Suprapubic skin (tissue), 4 donors: ENCODE measurements around the gene TUBE1. TPM values are rescaled to one million over a fixed set of nuclear protein-coding genes. Genes with fewer than 3 reads are reported as not detected.

Experiments
- DNase-seq, 2 donors: peaks; one replicate each; pipeline ENCODE4 v3.0.0-alpha.2; 2019; ENCODE audit warnings: low spot score in 2 of 2
- H3K27ac ChIP-seq: fragments of 200-600 bp; sonication (generic); one replicate; pipeline ENCODE4 v1.5.1; 2019
- H3K27me3 ChIP-seq: fragments of 200-600 bp; sonication (generic); one replicate; pipeline ENCODE4 v1.5.1; 2019
- H3K36me3 ChIP-seq: fragments of 200-600 bp; sonication (generic); one replicate; pipeline ENCODE4 v1.5.1; 2019
- H3K4me1 ChIP-seq: fragments of 200-600 bp; sonication (generic); one replicate; pipeline ENCODE4 v1.5.1; 2019
- H3K4me3 ChIP-seq: fragments of 200-600 bp; sonication (generic); one replicate; pipeline ENCODE4 v1.5.1; 2019; ENCODE audit warnings: mild to moderate bottlenecking
- H3K9me3 ChIP-seq: fragments of 200-600 bp; sonication (generic); one replicate; pipeline ENCODE4 v1.5.1; 2019
- CTCF ChIP-seq, 2 donors: fragments of 200-600 bp in 1 of 2; fragments of 450-650 bp in 1 of 2; sonication (generic) in 1 of 2; IDR thresholded peaks; one replicate each; pipeline ENCODE4 v1.5.1; 2016 to 2019; ENCODE audit warnings: antibody characterized with exemption in 2 of 2, mild to moderate bottlenecking in 1 of 2, moderate library complexity in 1 of 2
- EP300 ChIP-seq: sonication (generic); formaldehyde crosslinking; IDR thresholded peaks from one replicate; pipeline ENCODE4 v1.6.1; 2017; ENCODE audit warnings: antibody characterized with exemption
- POLR2A ChIP-seq, 2 donors: fragments of 450-650 bp; IDR thresholded peaks; one replicate each; pipeline ENCODE4 v1.6.1; 2017; ENCODE audit warnings: antibody characterized with exemption in 2 of 2, mild to moderate bottlenecking in 2 of 2, moderate library complexity in 2 of 2
- POLR2AphosphoS5 ChIP-seq, 3 donors: sonication (generic); formaldehyde crosslinking; IDR thresholded peaks; one replicate each; pipeline ENCODE4 v1.6.1; 2017; ENCODE audit warnings: antibody characterized with exemption in 3 of 3
- WGBS: methylation state at CpG from one replicate; pipeline ENCODE4 v1.1.5; 2018; 5-methylcytosine and 5-hydroxymethylcytosine counted together
- total RNA-seq, 4 donors: library from RNA; depleted of rRNA; stranded (reverse); fragments of >200 nt; gene quantifications; one replicate each; pipeline ENCODE4 v1.1.0, GENCODE V29; 2016

The TUBE1 gene
- total RNA-seq, 4 donors from 2014 or later: 19.6 to 82.2 (median 31.2) TPM

GRCh38 chr6:112026933-112027332, 60.3 kb downstream of the TUBE1 start:
- Histone ChIP-seq H3K27ac (no peak overlapping the region), H3K4me3 (no peak overlapping the region), H3K36me3 (no peaks in the 10 kb centered on the region), H3K9me3 (no peaks in the 10 kb centered on the region), H3K4me1 (peaks cover 33% of the 10 kb centered on the region), H3K27me3 (no peaks in the 10 kb centered on the region)
- WGBS: 96% methylated on average over 4 of the region's 4 CpGs
- TF ChIP-seq POLR2AphosphoS5 (IDR thresholded peaks at IDR 0.05) (no peak), EP300 (no peak), CTCF (IDR thresholded peaks at IDR 0.05) (no peak)
- no peak for DNase-seq

GRCh38 chr6:112024464-112024863, 62.8 kb downstream of the TUBE1 start:
- Histone ChIP-seq H3K27me3 (no peaks in the 10 kb centered on the region), H3K9me3 (no peaks in the 10 kb centered on the region), H3K27ac (no peak overlapping the region), H3K36me3 (no peaks in the 10 kb centered on the region), H3K4me1 (peaks cover 16% of the 10 kb centered on the region), H3K4me3 (no peak overlapping the region)
- WGBS: 97% methylated on average over 4 of the region's 4 CpGs
- no peak for DNase-seq
- no peak for TF ChIP-seq CTCF (IDR thresholded peaks at IDR 0.05)
- no peak for TF ChIP-seq EP300
- TF ChIP-seq POLR2A (IDR thresholded peaks at IDR 0.05): no peak
- TF ChIP-seq POLR2AphosphoS5 (IDR thresholded peaks at IDR 0.05): no peak

GRCh38 chr6:112022749-112023148, 64.5 kb downstream of the TUBE1 start:
- TF ChIP-seq EP300 (no peak), POLR2AphosphoS5 (IDR thresholded peaks at IDR 0.05) (no peak), CTCF (IDR thresholded peaks at IDR 0.05) (no peak), POLR2A (IDR thresholded peaks at IDR 0.05) (no peak)
- H3K36me3 ChIP-seq: no peaks in the 10 kb centered on the region
- DNase-seq: no peak
- H3K27ac ChIP-seq: no peak overlapping the region
- peaks cover 27% of the 10 kb centered on the region for H3K4me1 ChIP-seq
- no peak overlapping the region for H3K4me3 ChIP-seq
- H3K9me3 ChIP-seq: no peaks in the 10 kb centered on the region
- H3K27me3 ChIP-seq: no peaks in the 10 kb centered on the region

- Histone ChIP-seq H3K36me3 (no peaks in the 10 kb centered on the region), H3K27me3 (no peaks in the 10 kb centered on the region), H3K4me1 (peaks cover 23% of the 10 kb centered on the region), H3K9me3 (no peaks in the 10 kb centered on the region), H3K27ac (no peak overlapping the region), H3K4me3 (no peak overlapping the region)
- 70% methylated on average over 6 of the region's 6 CpGs for WGBS
- no peak for DNase-seq
- TF ChIP-seq POLR2A (IDR thresholded peaks at IDR 0.05) (no peak), POLR2AphosphoS5 (IDR thresholded peaks at IDR 0.05) (no peak), CTCF (IDR thresholded peaks at IDR 0.05) (no peak), EP300 (no peak)
Observed at GRCh38 chr6:112021691-112022310, 65.5 kb downstream of the TUBE1 start.

Other genes starting within 250 kb of the TUBE1 start
- gene FYN, start 214.0 kb downstream of the TUBE1 start, total RNA-seq: 10 to 100 TPM; 36.6 to 89.6 (median 67.3) TPM
- 1 to 10 TPM in 2 of 4 donors, under 1 TPM in 1, not detected in 1; 0.25 to 7.6 (median 1.0) TPM for gene CCN6, start 33.4 kb downstream of the TUBE1 start, total RNA-seq
- gene FAM229B, start 109 bp upstream of the TUBE1 start, total RNA-seq: 1 to 10 TPM in 3 of 4 donors, under 1 TPM in 1; 0.72 to 3.9 (median 2.4) TPM
- gene LAMA4, start 167.1 kb upstream of the TUBE1 start, total RNA-seq: 10 to 100 TPM; 10.4 to 44.0 (median 23.6) TPM